NCI-H2196 treated with DMSO at 0.1 percent for 48 hours (cell line): Measurements from ENCODE around the gene ARHGAP40.
A peak's percentile ranks its signal among the peaks of the same experiment; 100 is the strongest.

Experiments used
- DNase-seq: peaks from one replicate; lab custom pipeline; 2025; ENCODE audit not compliant: unreplicated experiment; lab: John Stamatoyannopoulos, UW

ARHGAP40 gene

GRCh38 chr20:38649275-38649891, 47.8 kb downstream of the ARHGAP40 start:
- DNase-seq, result no peak

- no peak for DNase-seq
These were observed 48.4 kb downstream of the ARHGAP40 start for GRCh38 chr20:38650010-38650409.

- DNase-seq, result no peak
These were observed 49.5 kb downstream of the ARHGAP40 start for GRCh38 chr20:38651154-38651553.

- DNase-seq, result no peak
These were observed 50.0 kb downstream of the ARHGAP40 start for GRCh38 chr20:38651562-38651961.

- DNase-seq, result no peak
These were observed 51.4 kb downstream of the ARHGAP40 start for GRCh38 chr20:38652995-38653394.

GRCh38 chr20:38657390-38657789, 55.8 kb downstream of the ARHGAP40 start:
- DNase-seq, result no peak

GRCh38 chr20:38658879-38659596, 57.4 kb downstream of the ARHGAP40 start:
- peak; percentile 5 for DNase-seq

- DNase-seq, result no peak
These were observed 57.9 kb downstream of the ARHGAP40 start for GRCh38 chr20:38659597-38659880.

GRCh38 chr20:38660429-38660828, 58.8 kb downstream of the ARHGAP40 start:
- DNase-seq, result no peak

GRCh38 chr20:38663660-38664059, 62.1 kb downstream of the ARHGAP40 start:
- no peak for DNase-seq

GRCh38 chr20:38664284-38664683, 62.7 kb downstream of the ARHGAP40 start:
- DNase-seq, result no peak

- DNase-seq, result no peak
These were observed 63.5 kb downstream of the ARHGAP40 start for GRCh38 chr20:38665094-38665493.

- DNase-seq, result no peak
These were observed 64.1 kb downstream of the ARHGAP40 start for GRCh38 chr20:38665506-38666285.

- DNase-seq, result no peak
These were observed 65.9 kb downstream of the ARHGAP40 start for GRCh38 chr20:38667417-38667956.

GRCh38 chr20:38669688-38670087, 68.1 kb downstream of the ARHGAP40 start:
- DNase-seq, result no peak

- no peak for DNase-seq
These were observed 69.2 kb downstream of the ARHGAP40 start for GRCh38 chr20:38670786-38671185.

GRCh38 chr20:38671186-38671585, 69.6 kb downstream of the ARHGAP40 start:
- DNase-seq, result no peak

GRCh38 chr20:38671701-38672292, 70.2 kb downstream of the ARHGAP40 start:
- DNase-seq, result no peak

GRCh38 chr20:38672504-38672903, 70.9 kb downstream of the ARHGAP40 start:
- DNase-seq, result no peak

GRCh38 chr20:38673261-38673660, 71.7 kb downstream of the ARHGAP40 start:
- DNase-seq, result no peak

- DNase-seq, result no peak
These were observed 72.1 kb downstream of the ARHGAP40 start for GRCh38 chr20:38673725-38674091.
